ENCODE results near the gene STK11.
"Not testable (repeated sequence)": the region's sequence is repeated elsewhere in the genome, so short reads cannot be mapped to it uniquely, and the experiment has no call there.

STK11 gene

GRCh38 chr19:1206150-1206863 lies 729 bp downstream of the STK11 start:
- peak overlapping the region; percentile 94 for H3K4ac ChIP-seq (ENCODE audit: low read depth, low read length)
- no peak overlapping the region for H2BK12ac ChIP-seq (ENCODE audit: low read length)

GRCh38 chr19:1206864-1207450 lies 1.4 kb downstream of the STK11 start:
- Histone ChIP-seq H3K27ac (ENCODE audit: low read depth, low read length) (no peak overlapping the region), H3K9me3 (ENCODE audit: insufficient read depth, low read depth, low read length) (no peaks in the 10 kb centered on the region), H3K27me3 (ENCODE audit: insufficient read depth, low read length) (no peaks in the 10 kb centered on the region), H3K23ac (ENCODE audit: low read length) (no peak overlapping the region), H3K4me2 (ENCODE audit: low read length) (peak overlapping the region; percentile 85), H2AFZ (ENCODE audit: insufficient read depth, low read length, poor library complexity) (no peak overlapping the region), H3K79me2 (ENCODE audit: control insufficient read depth, insufficient read depth, low read length, poor library complexity) (peaks cover 24% of the 10 kb centered on the region), H3K36me3 (ENCODE audit: control insufficient read depth in 1 of 2, insufficient read depth in 2 of 2, low read length in 2 of 2) (peaks cover 8 to 12% of the 10 kb centered on the region in 2 experiments), H3K9ac (ENCODE audit: low read length) (peak overlapping the region; percentile 34), H2BK5ac (ENCODE audit: low read depth, low read length, poor library complexity) (no peak overlapping the region), H3K4me1 (ENCODE audit: control insufficient read depth in 1 of 2, insufficient read depth in 2 of 2, low read length in 2 of 2) (peaks cover 9 to 22% of the 10 kb centered on the region in 2 experiments), H4K12ac (ENCODE audit: low read depth, low read length) (no peak overlapping the region), H3K18ac (ENCODE audit: low read length) (no peak overlapping the region), H2BK12ac (ENCODE audit: low read length) (no peak overlapping the region), H4K8ac (ENCODE audit: low read depth, low read length) (no peak overlapping the region), H4K91ac (ENCODE audit: low read depth, low read length) (no peak overlapping the region), H3K4ac (ENCODE audit: low read depth, low read length) (peak overlapping the region; percentile 94), H3K4me3 (ENCODE audit: low read depth, low read length) (peak overlapping the region; percentile 89), H3K14ac (ENCODE audit: low read length) (no peak overlapping the region), H2BK120ac (ENCODE audit: insufficient read depth, low read length, poor library complexity) (no peak overlapping the region), H2AK5ac (ENCODE audit: low read length) (no peak overlapping the region), H3K79me1 (ENCODE audit: low read length) (peaks cover 6% of the 10 kb centered on the region)
- WGBS (ENCODE audit: extremely low coverage, insufficient coverage, insufficient read length) = no CpG with 5 or more reads among the region's 38 CpGs
- no peak for DNase-seq

More at GRCh38 chr19:1206150-1206863, 729 bp downstream of the STK11 start:
- DNase-seq = no peak
- Histone ChIP-seq H3K79me2 (ENCODE audit: control insufficient read depth, insufficient read depth, low read length, poor library complexity) (peaks cover 22% of the 10 kb centered on the region), H3K14ac (ENCODE audit: low read length) (peak overlapping the region; percentile 75), H2AK5ac (ENCODE audit: low read length) (peak overlapping the region; percentile 70), H3K36me3 (ENCODE audit: control insufficient read depth in 1 of 2, insufficient read depth in 2 of 2, low read length in 2 of 2) (peaks cover 8 to 12% of the 10 kb centered on the region in 2 experiments), H2BK5ac (ENCODE audit: low read depth, low read length, poor library complexity) (peak overlapping the region; percentile 46), H3K9me3 (ENCODE audit: insufficient read depth, low read depth, low read length) (no peaks in the 10 kb centered on the region), H4K12ac (ENCODE audit: low read depth, low read length) (peak overlapping the region; percentile 5), H3K23ac (ENCODE audit: low read length) (no peak overlapping the region), H3K79me1 (ENCODE audit: low read length) (peaks cover 6% of the 10 kb centered on the region), H3K18ac (ENCODE audit: low read length) (peak overlapping the region; percentile 42), H3K4me1 (ENCODE audit: control insufficient read depth in 1 of 2, insufficient read depth in 2 of 2, low read length in 2 of 2) (peaks cover 9 to 22% of the 10 kb centered on the region in 2 experiments), H2AFZ (ENCODE audit: insufficient read depth, low read length, poor library complexity) (no peak overlapping the region), H3K27me3 (ENCODE audit: insufficient read depth, low read length) (no peaks in the 10 kb centered on the region), H3K4me3 (ENCODE audit: low read depth, low read length) (peak overlapping the region; percentile 89), H4K8ac (ENCODE audit: low read depth, low read length) (peak overlapping the region; percentile 45), H3K27ac (ENCODE audit: low read depth, low read length) (no peak overlapping the region), H3K4me2 (ENCODE audit: low read length) (peak overlapping the region; percentile 85), H2BK120ac (ENCODE audit: insufficient read depth, low read length, poor library complexity) (no peak overlapping the region), H3K9ac (ENCODE audit: low read length) (peak overlapping the region; percentile 93), H4K91ac (ENCODE audit: low read depth, low read length) (peak overlapping the region; percentile 58)
- WGBS (ENCODE audit: extremely low coverage, insufficient coverage, insufficient read length) = no CpG with 5 or more reads among the region's 78 CpGs

- H3K27ac ChIP-seq (ENCODE audit: low read depth, low read length); H2AK5ac ChIP-seq (ENCODE audit: low read length); H3K18ac ChIP-seq (ENCODE audit: low read length); H3K4me2 ChIP-seq (ENCODE audit: low read length); H3K79me1 ChIP-seq (ENCODE audit: low read length); H3K14ac ChIP-seq (ENCODE audit: low read length); H3K9ac ChIP-seq (ENCODE audit: low read length); H3K23ac ChIP-seq (ENCODE audit: low read length); H4K12ac ChIP-seq (ENCODE audit: low read depth, low read length); H4K8ac ChIP-seq (ENCODE audit: low read depth, low read length); H2BK5ac ChIP-seq (ENCODE audit: low read depth, low read length, poor library complexity); H2BK12ac ChIP-seq (ENCODE audit: low read length); H4K91ac ChIP-seq (ENCODE audit: low read depth, low read length); H3K27me3 ChIP-seq (ENCODE audit: insufficient read depth, low read length); H3K4me3 ChIP-seq (ENCODE audit: low read depth, low read length); H2BK120ac ChIP-seq (ENCODE audit: insufficient read depth, low read length, poor library complexity); H3K9me3 ChIP-seq (ENCODE audit: insufficient read depth, low read depth, low read length): not testable (repeated sequence)
- Histone ChIP-seq H3K36me3 (ENCODE audit: control insufficient read depth in 1 of 2, insufficient read depth in 2 of 2, low read length in 2 of 2) (peaks cover 14 to 16% of the 10 kb centered on the region in 2 experiments), H3K79me2 (ENCODE audit: control insufficient read depth, insufficient read depth, low read length, poor library complexity) (peaks cover 26% of the 10 kb centered on the region), H3K4me1 (ENCODE audit: control insufficient read depth in 1 of 2, insufficient read depth in 2 of 2, low read length in 2 of 2) (peaks cover 14 to 27% of the 10 kb centered on the region in 2 experiments), H3K4ac (ENCODE audit: low read depth, low read length) (peak overlapping the region; percentile 77), H2AFZ (ENCODE audit: insufficient read depth, low read length, poor library complexity) (peak overlapping the region; percentile 47)
- DNase-seq = peak; percentile 49 to 61
- no CpG with 5 or more reads among the region's 10 CpGs for WGBS (ENCODE audit: extremely low coverage, insufficient coverage, insufficient read length)
Observed at GRCh38 chr19:1208830-1209229, 3.3 kb downstream of the STK11 start.

GRCh38 chr19:1210227-1210538 lies 4.6 kb downstream of the STK11 start:
- Histone ChIP-seq H4K91ac (ENCODE audit: low read depth, low read length) (peak overlapping the region; percentile 20), H2AFZ (ENCODE audit: insufficient read depth, low read length, poor library complexity) (no peak overlapping the region), H3K18ac (ENCODE audit: low read length) (no peak overlapping the region), H3K79me1 (ENCODE audit: low read length) (peaks cover 3% of the 10 kb centered on the region), H4K8ac (ENCODE audit: low read depth, low read length) (no peak overlapping the region), H4K12ac (ENCODE audit: low read depth, low read length) (no peak overlapping the region), H3K23ac (ENCODE audit: low read length) (no peak overlapping the region), H3K27ac (ENCODE audit: low read depth, low read length) (no peak overlapping the region), H2BK120ac (ENCODE audit: insufficient read depth, low read length, poor library complexity) (no peak overlapping the region), H3K79me2 (ENCODE audit: control insufficient read depth, insufficient read depth, low read length, poor library complexity) (peaks cover 31% of the 10 kb centered on the region), H3K27me3 (ENCODE audit: insufficient read depth, low read length) (no peaks in the 10 kb centered on the region), H3K14ac (ENCODE audit: low read length) (no peak overlapping the region), H2AK5ac (ENCODE audit: low read length) (no peak overlapping the region), H2BK12ac (ENCODE audit: low read length) (no peak overlapping the region), H2BK5ac (ENCODE audit: low read depth, low read length, poor library complexity) (no peak overlapping the region), H3K4me1 (ENCODE audit: control insufficient read depth in 1 of 2, insufficient read depth in 2 of 2, low read length in 2 of 2) (peaks cover 18 to 28% of the 10 kb centered on the region in 2 experiments), H3K36me3 (ENCODE audit: control insufficient read depth in 1 of 2, insufficient read depth in 2 of 2, low read length in 2 of 2) (peaks cover 17 to 21% of the 10 kb centered on the region in 2 experiments), H3K9me3 (ENCODE audit: insufficient read depth, low read depth, low read length) (peaks cover 3% of the 10 kb centered on the region), H3K9ac (ENCODE audit: low read length) (no peak overlapping the region), H3K4me3 (ENCODE audit: low read depth, low read length) (no peak overlapping the region), H3K4ac (ENCODE audit: low read depth, low read length) (peak overlapping the region; percentile 18), H3K4me2 (ENCODE audit: low read length) (no peak overlapping the region)
- no CpG with 5 or more reads among the region's 13 CpGs for WGBS (ENCODE audit: extremely low coverage, insufficient coverage, insufficient read length)
- DNase-seq = no peak

Measured in trophoblast cell (in vitro differentiated cells and primary cell).